Colon (tissue), 2 donors: ENCODE measurements around the gene PNPLA1.

Experiments
- FAIRE-seq: peaks from 2 replicates; lab custom pipeline; 2012; peaks lifted over from hg19 to GRCh38; lab: Jason Lieb, UNC
- donor health status: control.
- donor health status: control.

The PNPLA1 gene

DNA sequence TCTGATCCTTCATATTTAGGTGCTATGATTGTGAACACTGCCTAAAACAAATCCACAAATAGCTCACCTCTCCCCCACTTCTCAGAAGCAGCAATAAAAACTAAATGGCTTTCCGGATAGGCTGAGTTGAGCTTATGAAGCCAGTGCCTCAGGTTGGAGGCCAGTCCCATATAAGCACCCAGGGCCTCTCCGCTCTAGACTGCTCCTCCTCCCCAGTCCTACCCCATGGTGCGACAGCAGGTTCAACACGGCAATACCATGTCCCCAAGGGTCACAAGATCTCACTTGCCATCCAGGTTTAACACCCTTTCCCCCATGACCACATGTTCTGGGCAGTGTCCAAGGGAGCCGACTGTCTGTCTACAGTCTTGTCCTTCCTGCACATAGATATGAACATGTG is 46.1 kb downstream of the PNPLA1 start:
- FAIRE-seq = no peak

DNA sequence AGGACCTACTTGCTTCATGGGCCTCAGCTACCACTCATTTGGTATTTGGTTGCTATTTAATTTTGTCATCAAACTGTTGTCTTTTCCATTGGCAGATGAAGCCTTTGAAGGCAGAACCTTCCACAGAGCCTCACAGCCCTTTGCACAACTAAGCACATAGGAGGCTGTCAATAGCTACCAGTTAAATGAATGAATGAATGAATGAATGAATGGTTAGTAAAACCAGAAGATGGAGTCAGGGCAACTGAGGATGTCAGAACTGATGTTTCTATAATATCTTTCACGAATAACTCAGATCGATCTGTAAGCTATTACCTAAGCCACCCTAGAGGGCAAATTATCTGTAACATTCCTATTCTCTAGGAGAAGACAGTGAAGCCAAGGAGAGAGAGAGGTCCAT is 47.8 kb downstream of the PNPLA1 start:
- FAIRE-seq = no peak

DNA sequence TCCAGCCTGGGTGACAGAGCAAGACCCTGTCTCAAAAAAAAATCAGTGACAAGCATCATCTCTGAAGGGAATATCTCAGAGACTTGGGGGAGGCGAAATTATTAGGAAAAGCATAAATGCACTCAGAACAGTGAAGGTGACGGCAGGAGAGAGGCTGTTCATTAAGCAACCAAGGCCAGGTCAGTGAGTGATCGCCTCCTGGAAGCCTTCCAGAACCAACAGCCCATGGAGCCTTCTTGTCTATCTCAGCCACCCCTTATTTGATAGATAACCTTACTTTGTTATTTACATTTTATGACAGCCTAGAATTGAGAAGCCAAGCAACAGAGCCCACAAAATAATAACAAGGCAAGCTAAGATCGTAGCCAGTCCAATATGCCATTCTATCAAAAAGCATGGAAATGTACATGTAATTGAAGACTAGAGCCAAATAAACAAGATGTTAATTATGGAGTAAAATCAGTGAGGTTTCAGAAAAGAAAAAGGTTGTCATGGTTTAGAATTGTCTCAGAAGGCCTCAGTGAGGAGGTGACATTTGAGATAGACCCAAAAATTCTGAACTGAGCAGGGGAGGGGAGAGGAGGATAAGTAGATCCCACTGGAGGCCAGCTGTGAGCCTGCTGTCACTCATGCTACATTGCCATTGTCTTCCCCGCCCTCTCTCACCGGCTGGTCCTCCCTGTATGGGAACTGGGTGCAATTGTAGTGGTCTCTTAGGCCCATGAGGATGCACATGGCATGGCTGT is 49.0 kb downstream of the PNPLA1 start:
- FAIRE-seq = no peak

DNA sequence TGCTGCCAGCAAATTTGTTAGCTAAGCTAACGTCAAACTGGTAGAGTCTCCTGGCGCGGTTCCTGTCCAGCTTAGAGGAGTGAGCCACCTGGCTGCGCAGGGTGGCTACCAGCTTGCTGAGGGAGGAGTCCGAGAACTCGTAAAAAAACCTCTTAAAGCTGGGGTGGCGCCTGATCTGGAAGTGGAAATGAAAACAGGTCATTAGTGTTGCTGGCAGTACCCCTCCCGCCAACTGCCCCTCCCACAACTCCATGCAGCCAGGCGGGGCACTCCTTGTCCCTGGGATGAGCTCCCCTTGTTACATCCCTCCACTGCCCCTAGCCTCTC is 49.5 kb downstream of the PNPLA1 start:
- no peak for FAIRE-seq

DNA sequence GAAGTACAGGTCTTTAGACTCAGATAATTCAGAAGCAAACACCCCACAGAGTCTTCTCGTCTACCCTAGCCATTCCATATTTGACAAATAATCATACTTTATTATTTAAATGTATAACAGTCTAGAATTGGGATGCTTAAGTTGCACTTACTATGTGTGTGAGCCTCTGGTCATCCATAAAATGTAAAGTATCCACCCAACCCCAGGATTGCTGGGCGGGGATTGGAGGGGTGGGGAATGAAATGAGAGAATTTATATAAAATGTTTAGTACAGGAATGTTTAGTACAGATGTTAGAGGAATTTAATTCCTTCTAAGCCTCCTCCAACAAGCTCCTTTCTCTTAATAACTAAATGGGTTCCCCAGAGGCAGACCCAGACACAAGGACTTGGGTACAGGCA is 50.0 kb downstream of the PNPLA1 start:
- FAIRE-seq = no peak

DNA sequence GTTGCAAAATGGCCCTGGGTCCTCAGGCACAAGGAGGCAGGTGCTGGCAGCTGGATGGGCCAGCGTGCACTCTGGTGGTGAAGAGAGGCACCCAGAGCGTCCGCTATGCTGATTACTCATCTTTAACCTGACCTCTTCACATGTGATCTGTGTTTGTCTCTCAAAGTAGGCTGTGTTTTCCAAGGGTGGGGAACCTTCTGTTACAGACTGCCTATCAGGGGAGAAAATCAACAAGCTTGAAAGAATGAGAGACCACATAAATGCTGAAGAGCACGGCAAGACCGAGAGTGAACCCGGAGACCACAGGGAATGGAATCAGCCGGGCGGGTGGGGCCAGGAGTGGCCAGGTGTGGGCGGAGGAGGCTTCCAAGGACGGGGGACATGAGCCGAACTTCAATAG is 50.6 kb downstream of the PNPLA1 start:
- no peak for FAIRE-seq

DNA sequence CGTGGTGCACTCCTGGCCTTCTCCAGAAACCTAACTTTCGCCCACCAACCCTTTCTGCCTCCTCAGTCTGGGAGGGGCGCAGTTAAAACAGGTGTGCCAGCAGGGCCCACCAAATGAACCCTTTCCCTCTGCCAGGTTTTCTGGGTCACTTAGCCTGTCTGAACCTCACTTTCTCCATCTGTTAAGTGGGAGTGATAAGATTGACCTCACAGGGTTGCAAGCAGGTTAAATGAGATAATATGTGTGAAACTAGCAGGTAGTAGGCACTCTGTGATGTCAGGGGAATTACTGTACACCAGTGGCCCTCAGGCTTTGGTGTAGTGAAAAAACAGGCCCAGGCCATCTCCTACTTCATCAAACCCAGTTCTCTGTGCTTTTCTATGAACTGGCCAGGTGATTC is 52.7 kb downstream of the PNPLA1 start:
- FAIRE-seq = no peak

DNA sequence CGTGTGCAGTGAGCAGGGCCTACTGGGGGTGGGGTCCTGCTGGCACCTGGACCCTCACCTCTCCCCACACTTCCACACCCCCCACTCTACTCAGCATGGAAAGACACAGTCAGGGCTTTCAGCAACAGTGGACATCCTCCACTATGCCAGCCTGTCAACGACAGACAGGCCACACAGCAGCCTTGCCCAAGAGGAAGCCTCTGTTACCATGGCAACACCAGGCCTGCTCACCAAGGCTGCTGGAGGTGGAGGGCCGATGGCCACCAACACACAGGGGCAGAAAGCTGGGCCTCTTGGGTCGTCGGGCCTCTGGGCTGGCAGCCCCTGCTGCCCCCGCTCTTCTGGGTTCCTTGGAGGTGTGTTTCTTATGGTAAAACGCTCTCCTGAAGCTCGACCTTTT is 53.2 kb downstream of the PNPLA1 start:
- FAIRE-seq = no peak

DNA sequence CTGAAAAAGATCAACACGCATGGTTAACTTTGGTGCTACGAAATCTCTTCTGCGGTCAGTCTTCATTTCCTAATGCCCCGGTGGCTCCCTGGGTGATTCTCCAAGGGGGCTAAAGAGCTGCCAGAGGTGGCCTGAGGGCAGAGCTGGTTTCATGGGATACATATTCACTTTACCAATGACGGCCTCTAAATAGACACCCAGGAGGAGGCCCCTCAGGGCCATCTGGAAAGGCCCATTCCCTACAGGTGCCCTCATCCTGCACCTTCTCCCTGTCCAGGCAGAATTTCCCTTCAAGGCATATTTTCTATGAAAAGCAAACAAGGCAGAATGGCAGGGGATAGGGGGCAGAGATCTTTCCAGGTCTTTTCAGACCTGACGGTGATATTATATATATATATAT is 54.3 kb downstream of the PNPLA1 start:
- no peak for FAIRE-seq

DNA sequence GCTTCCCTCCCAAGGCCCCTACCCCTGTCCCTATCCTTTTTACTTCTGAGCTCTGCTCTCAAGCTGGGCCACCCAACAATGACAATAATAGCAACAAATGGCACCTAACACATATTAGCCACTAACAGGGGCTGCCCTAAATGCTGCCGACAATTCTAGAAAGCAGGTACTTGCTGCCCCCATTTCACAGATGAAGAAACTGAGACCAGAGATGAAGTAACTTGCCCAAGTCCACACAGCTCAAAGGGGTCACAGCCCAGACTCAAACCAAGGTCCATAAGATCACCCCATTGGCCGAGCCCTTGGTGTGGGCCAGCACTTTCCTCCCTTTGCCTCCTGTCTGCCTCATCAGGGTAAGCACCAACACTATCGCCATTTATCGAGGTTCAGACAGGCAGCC is 54.9 kb downstream of the PNPLA1 start:
- no peak for FAIRE-seq

DNA sequence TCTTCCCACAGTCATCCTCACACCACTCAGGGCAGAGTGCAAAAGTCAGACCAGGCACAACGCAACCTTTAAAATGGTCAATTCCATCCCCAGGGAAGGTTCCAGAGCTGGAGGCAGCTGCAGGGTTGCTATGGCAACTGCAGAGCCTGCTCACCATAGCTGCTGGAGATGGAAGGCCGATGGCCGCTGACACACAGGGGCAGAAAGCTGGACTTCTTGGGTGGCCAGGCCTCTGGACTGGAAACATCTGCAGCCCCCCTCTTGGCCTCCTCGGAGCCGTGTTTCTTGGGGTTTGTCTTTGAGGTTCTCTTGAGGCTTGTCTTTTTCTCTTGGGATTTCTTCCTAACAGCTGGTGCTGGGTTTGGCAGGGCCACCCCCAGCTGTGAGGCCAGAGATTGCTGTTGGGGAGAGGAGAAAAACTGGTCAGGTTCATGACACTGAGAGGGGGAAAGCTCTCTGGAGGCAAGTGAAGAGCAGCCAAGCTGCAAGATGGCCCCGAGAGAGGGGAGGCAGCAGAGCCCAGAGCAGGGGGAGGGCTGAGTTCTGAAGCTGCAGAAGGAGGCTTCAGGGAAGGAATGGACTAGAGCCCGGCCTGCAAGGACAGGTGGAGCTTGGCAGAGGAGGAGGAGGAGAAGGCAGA is 56.6 kb downstream of the PNPLA1 start:
- no peak for FAIRE-seq

DNA sequence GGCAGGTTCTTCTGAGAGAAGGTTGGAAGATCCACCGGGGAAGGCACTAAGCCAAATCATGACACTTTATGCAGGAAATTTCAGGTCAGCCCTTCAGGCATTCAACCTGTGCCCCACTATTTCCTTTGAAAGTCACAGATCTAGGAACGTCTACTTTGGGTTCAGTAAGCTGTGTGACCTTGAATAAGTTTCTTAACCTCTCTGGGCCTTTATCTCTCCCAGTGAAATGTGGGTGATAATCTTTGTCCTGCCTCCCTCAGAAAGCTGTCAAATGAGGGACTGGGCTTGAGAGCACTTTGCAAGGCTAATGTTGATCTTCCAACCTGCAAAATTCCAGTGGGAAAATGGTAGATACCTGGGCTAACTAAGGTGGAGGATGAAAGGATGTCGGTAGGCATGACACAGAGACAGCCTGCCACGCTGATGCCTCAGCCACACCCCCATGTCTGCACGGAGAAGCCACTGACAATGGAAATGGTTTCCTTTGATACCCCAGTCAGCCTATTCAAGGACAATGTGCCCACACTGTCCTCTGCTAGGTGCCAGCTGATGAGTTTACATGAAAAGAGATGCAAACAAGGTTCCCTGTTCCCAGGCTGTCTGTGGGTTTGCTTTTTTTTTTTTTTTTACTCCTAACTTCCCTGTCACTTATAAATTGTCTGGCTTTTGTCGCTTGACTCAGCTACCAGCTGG is 57.5 kb downstream of the PNPLA1 start:
- no peak for FAIRE-seq

DNA sequence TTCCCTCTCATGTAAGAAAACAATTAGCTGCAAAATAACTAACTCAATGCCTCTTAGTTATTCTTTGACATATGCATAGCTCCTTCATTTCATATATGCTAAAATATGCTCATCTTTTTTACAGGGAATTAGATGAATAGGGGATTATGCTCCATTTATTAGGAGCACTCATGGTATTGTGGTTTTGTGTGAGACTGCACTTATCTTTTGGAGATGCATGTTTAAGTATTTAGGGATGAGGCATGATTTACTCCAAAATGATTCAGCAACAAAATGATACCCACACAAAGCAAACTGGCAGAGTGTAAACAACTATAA is 58.0 kb downstream of the PNPLA1 start:
- no peak for FAIRE-seq

DNA sequence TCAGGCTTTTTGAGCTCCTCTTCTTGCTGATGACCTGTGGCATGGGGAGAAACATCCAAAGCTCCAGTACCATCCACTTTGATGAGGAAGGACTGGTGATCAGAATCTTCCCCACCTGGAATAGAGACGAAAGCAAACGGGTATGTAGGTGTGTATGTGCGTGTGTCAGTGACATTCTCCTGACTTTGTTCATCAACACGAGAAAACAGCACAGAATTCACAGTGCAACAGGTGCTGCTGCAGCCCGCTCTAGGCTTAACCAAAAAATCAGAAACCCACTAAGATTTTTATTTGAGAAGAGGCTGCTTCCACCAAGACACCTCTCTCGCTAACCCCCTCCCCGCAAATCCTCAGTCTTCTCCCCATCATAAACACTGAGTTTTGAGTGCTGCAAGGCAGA is 58.7 kb downstream of the PNPLA1 start:
- FAIRE-seq = no peak

DNA sequence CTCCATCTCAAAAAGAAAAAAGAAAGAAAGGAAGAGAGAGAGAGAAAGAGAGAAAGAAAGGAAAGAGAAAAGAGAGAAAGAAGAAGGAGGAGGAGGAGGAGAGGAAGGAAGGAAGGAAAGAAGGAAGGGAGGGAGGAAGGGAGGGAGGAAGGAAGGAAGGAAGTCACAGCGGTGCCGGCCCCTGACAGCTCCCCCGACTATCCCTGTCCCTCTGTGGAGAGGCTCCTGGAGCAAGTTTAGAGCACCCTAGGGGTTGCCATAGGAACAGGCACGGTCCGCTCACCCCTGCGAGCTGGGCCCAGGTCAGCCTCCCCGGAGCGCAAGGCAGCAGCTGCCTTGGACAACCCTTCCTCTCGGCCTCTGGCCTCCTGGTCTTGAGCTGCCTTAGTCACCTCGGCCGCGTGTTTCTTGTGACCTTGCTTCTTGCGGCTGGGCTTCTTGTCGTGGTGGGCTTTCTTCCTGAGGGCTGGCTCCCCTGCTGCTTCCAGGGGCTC is 60.0 kb downstream of the PNPLA1 start:
- FAIRE-seq = no peak

DNA sequence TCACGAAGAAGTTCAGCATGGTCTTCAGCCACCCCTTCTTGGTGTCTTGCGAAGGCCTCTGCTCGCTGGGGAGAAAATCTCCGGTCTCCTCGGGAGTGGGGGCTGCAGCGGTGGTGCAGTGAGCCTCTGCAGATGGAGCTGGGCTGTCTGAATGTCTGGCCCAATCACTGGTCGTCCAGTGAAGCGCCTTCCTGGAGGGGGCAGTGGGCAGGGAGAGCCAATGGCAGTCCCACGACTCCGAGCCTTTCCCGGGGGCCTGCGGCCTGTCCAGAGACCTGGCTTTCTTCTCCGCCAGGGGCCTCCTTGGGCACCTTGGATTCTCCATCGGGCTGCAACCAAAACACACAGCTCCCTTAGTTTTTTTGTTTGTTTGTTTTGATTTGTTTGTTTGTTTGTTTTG is 60.5 kb downstream of the PNPLA1 start:
- FAIRE-seq = no peak

DNA sequence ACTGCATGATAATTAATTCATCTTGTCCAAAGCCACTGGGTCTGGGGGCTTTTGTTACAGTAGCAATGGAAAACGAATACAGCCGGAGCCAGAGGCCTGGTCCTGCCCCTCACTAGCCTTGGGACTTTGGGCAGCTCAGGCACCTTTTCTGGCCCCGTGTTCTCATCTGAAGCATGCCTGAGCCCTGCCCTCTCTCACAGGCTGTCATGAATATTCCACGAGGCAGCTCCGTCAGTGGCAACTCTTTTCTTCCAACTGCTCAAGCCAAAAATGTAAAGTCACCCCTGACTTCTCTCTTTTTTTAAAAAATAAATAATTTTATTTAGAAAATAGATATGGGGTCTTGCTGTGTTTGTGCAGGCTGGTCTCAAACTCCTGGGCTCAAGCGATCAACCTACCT is 61.5 kb downstream of the PNPLA1 start:
- no peak for FAIRE-seq

DNA sequence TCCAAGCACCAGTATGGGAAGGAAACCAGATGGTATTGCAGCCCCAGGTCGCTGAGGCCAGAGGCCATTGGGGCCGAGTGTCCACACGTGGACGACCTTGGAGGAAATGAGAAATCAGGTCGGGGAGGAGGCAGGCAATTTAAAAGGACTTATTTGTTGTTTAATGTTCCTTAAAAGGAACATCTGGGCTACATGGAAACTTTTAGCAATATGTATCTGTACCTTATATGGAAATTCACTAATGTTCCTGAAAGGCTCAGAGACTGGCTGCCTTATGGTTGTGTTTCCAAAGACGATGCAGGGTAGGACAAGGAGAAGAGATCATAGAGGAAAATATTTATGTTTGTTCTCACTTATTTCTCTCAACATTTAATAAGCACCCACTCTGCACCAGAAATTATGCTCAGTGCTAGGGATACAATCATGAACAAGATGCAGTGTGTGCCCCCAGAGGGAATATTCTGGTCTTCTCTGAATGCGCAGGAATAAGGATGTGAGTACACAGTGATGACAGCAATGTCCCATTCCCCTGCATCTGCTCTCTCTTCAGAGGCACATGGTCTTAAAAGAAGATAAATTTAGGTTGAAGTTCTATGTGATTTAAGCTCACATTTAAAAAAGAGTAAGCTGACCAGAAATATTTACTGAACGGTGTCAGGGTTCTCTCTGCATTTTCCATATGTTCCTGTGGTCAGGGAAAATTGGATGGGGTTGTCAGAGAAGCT is 63.5 kb downstream of the PNPLA1 start:
- no peak for FAIRE-seq

DNA sequence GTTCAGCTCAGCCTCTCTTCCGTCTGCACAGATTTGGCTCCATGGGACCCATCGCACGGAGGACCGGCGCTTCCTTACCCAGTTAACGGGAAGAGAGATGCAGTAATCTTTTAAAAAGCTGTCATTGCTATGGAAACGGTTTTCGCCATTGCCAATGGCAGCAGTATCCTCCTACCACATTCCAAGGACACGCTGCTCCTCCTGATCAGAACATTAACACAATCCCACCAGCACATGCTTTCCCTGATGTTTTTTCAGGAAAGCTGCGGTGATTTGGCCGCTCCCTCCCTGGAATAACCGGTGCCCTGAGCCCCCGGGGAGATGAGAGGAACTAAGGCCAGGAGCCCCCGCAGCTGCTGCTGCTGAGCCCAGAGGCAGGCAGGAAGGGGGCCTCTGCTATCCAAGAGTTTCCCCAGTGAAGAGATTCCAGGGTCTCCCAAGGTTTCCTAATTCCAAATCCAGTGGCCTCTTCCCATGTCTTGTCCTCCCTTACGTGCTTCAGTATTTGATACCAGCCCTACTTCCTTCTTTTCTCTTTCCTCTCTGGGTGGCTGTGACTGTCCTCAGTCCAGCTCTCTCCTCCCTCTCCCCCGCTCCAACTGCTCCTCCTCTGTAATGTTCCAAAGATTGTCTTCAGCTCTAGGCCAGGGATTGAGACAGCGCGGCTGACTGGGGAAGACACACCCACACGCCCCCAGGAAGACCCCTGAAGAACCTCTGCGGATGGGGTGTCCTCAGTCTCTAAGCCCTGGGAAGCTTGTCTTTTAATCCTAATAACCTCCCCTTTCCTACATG is 64.3 kb downstream of the PNPLA1 start:
- no peak for FAIRE-seq

DNA sequence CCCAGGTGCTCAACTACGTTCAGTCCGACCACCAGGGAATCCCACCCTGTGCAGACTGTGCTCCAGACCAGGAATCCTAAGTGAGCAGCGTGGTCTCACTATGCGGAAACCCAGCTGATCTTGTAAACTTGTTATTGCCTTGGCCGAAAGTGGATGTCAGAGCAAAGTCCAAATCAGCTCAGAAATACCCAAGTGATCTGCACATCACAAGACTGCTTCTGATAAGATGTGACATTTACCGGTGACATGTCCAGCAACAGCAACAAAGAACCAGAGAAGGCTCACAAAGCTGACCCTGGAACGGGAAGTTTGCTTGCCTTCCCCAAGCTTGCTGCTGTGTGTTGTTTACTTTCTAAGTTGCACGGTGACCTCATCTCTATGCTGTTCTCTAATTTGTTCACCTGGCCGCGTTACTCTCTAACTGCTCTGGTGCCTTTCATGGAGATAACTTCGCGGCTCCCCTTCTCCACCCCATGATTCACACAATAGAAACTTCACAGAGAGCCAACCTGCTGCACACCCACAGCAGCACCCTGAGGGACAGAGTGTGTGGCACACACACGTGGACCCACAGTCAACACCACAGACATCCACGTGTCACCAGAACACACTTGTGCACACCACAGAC is 65.1 kb downstream of the PNPLA1 start:
- no peak for FAIRE-seq

DNA sequence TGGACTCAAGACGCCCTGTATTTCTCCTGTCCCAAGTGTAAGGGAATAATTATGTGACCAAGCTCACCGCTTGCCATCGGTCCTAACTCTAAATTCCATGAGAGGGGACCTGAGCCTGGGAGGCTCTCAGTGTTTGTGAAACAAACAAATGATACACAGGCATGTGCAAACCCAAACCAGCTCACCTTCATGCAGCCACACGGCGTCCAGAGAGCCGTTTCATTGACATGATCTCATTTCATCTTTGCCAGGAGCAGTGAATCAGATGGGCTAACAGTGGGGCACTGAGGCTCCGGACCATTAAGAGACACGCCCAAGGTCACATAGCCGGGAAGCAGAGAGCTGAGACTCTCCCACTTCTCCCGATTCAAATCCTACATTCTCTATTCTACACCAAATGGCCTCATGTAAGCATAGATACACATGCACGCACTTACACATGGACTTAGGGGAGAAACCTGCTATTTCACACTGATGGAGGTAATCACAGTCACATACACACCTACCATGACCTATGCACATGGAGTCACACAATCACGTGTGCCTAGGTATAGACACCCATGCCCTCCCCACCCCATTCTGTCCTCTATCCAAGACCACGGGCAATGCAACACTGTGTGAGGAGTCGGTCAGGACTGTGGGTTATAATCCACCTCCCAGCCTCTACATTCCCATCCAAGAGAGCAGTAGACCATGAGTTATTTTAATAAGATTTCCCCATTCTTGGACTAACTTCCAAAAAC is 65.8 kb downstream of the PNPLA1 start:
- FAIRE-seq = no peak
